Testis (tissue), 3 donors: ENCODE data around the gene CRB1. TPM values are rescaled to one million over a fixed set of nuclear protein-coding genes. Genes with fewer than 3 reads are reported as not detected.

Experiments
- DNase-seq: peaks from one replicate; pipeline ENCODE4 v3.0.0-alpha.2; 2019
- H3K27ac ChIP-seq, 2 donors: fragments of 200-600 bp; sonication (generic); one replicate each; pipeline ENCODE4 v1.5.1; 2019
- H3K27me3 ChIP-seq: fragments of 200-600 bp; sonication (generic); one replicate; pipeline ENCODE4 v1.5.1; 2019
- H3K36me3 ChIP-seq: fragments of 200-600 bp; sonication (generic); one replicate; pipeline ENCODE4 v1.5.1; 2017; ENCODE audit warnings: low read depth; ENCODE audit errors: missing control alignments
- H3K4me1 ChIP-seq: fragments of 200-600 bp; sonication (generic); one replicate; pipeline ENCODE4 v1.5.1; 2019
- H3K4me3 ChIP-seq, 2 donors: fragments of 200-600 bp; sonication (generic); one replicate each; pipeline ENCODE4 v1.5.1; 2017 to 2019
- H3K9me3 ChIP-seq: fragments of 200-600 bp; sonication (generic); one replicate; pipeline ENCODE4 v1.5.1; 2017
- POLR2A ChIP-seq: fragments of 450-650 bp; IDR thresholded peaks from one replicate; pipeline ENCODE4 v1.6.1; 2017; ENCODE audit warnings: antibody characterized with exemption, mild to moderate bottlenecking, moderate library complexity
- WGBS, 2 donors: methylation state at CpG; one replicate each; pipeline ENCODE4 v1.1.5; 2018; 5-methylcytosine and 5-hydroxymethylcytosine counted together
- intact Hi-C: fragments of 100-400 bp; cut with DNase I; formaldehyde crosslinking; loops from one replicate; pipeline ENCODE4 v1.15.1; 2023; ENCODE audit warnings: low total_unique reads
- polyA plus RNA-seq: library from polyadenylated mRNA; stranded (reverse); fragments of 350-450 nt; fragmentation: Illumina TruSeq; extraction: RNeasy Lipid Tissue Mini Kit (QIAGEN cat#74804); gene quantifications from one replicate; pipeline ENCODE4 v1.2.3, GENCODE V29; 2014; ENCODE audit warnings: low read depth, low replicate concordance; ENCODE audit not compliant: insufficient read depth
- total RNA-seq, 2 donors: library from RNA; depleted of rRNA; stranded (reverse); fragments of >200 nt; gene quantifications; one replicate each; pipeline ENCODE4 v1.2.3, GENCODE V29; 2016
- TF ChIP-seq, protein P1 (sequence below), 3 experiments: fragments of 450-650 bp in 2 of 3; fragments of 200-600 bp in 1 of 3; sonication (generic) in 1 of 3; IDR thresholded peaks; one replicate each; pipeline ENCODE4 v1.5.1; 2016 to 2019; ENCODE audit warnings: antibody characterized with exemption in 3 of 3, mild to moderate bottlenecking in 2 of 3, moderate library complexity in 1 of 3

The CRB1 gene
- total and polyA plus RNA-seq, 3 donors from 2014 or later = 7.4 to 14.7 (median 12.9) TPM

GRCh38 chr1:197356723-197357533 lies 88.9 kb downstream of the CRB1 start:
- WGBS, 2 donors = 45 to 61% methylated on average over 5 of the region's 5 CpGs
- peak; percentile 30 for DNase-seq

GRCh38 chr1:197358959-197359358 lies 90.9 kb downstream of the CRB1 start:
- 26 to 72% methylated on average over 1 of the region's 1 CpG for WGBS, 2 donors
- Histone ChIP-seq H3K4me1 (peaks cover 17% of the 10 kb centered on the region), H3K27ac (no peak overlapping the region), H3K27me3 (no peaks in the 10 kb centered on the region), H3K4me3 (no peak overlapping the region), H3K9me3 (no peaks in the 10 kb centered on the region), H3K36me3 (no peaks in the 10 kb centered on the region)
- no peak for DNase-seq
- no peak for TF ChIP-seq POLR2A
- TF ChIP-seq, protein P1, sequence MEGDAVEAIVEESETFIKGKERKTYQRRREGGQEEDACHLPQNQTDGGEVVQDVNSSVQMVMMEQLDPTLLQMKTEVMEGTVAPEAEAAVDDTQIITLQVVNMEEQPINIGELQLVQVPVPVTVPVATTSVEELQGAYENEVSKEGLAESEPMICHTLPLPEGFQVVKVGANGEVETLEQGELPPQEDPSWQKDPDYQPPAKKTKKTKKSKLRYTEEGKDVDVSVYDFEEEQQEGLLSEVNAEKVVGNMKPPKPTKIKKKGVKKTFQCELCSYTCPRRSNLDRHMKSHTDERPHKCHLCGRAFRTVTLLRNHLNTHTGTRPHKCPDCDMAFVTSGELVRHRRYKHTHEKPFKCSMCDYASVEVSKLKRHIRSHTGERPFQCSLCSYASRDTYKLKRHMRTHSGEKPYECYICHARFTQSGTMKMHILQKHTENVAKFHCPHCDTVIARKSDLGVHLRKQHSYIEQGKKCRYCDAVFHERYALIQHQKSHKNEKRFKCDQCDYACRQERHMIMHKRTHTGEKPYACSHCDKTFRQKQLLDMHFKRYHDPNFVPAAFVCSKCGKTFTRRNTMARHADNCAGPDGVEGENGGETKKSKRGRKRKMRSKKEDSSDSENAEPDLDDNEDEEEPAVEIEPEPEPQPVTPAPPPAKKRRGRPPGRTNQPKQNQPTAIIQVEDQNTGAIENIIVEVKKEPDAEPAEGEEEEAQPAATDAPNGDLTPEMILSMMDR (IDR thresholded peaks at IDR 0.05) = no peak
- intact Hi-C loops = no loop called here

More at GRCh38 chr1:197356723-197357533, 88.9 kb downstream of the CRB1 start:
- no peaks in the 10 kb centered on the region for H3K27me3 ChIP-seq
- H3K4me1 ChIP-seq = peaks cover 17% of the 10 kb centered on the region
- intact Hi-C loops = no loop called here
- no peaks in the 10 kb centered on the region for H3K9me3 ChIP-seq
- H3K27ac ChIP-seq = no peak overlapping the region
- TF ChIP-seq, protein P1 (IDR thresholded peaks at IDR 0.05) = peak in 2 of 3 experiments; percentile 64 to 72
- no peak for TF ChIP-seq POLR2A
- H3K4me3 ChIP-seq = no peak overlapping the region
- H3K36me3 ChIP-seq = no peaks in the 10 kb centered on the region

DNA sequence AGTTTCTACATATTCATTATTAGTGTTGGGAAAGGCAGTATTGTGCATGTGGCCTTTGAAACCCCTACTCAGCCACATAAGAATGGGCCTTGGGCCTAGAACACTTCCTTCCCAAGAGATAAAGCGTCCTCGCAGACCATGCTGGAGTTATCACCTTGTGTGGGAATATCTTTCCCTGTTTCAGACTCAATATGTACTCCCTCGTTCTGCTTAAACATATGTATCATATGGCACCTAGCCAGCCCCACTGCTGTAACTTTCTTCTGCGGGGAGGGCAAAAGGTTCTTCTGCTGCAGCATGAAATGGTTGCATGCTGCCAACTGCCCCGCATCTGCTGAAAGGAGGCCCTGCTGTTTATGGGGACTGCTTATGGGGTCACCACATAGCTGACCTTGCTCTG lies 92.0 kb downstream of the CRB1 start:
- no peaks in the 10 kb centered on the region for H3K9me3 ChIP-seq
- H3K36me3 ChIP-seq = no peaks in the 10 kb centered on the region
- intact Hi-C loops = no loop called here
- H3K4me1 ChIP-seq = peaks cover 17% of the 10 kb centered on the region
- WGBS, 2 donors = 28 to 44% methylated on average over 5 of the region's 5 CpGs
- DNase-seq = peak; percentile 49
- no peak overlapping the region for H3K4me3 ChIP-seq
- no peaks in the 10 kb centered on the region for H3K27me3 ChIP-seq
- H3K27ac ChIP-seq = peak overlapping the region; percentile 26 to 37
- TF ChIP-seq POLR2A = no peak
- TF ChIP-seq, protein P1 (IDR thresholded peaks at IDR 0.05) = no peak

DNA sequence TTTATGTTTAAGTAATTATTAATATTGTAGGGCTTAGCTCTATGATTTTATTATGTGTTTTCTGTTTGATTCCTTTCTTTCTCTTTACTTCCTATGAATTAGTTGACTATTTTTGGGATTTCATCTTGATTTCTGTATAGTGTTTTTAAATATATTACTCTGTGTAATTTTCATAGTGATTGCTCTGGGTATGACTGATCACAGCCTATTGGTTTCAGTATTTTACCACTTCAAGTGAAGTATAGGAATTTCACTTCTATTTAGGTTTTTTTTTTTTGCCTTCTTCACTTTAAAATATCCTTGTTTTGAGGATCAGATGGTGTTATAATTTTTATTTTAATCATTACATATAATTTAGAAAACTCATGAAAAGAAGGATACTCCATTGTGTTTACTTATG lies 94.8 kb downstream of the CRB1 start:
- H3K9me3 ChIP-seq = no peaks in the 10 kb centered on the region
- no peaks in the 10 kb centered on the region for H3K36me3 ChIP-seq
- intact Hi-C loops = no loop called here
- peaks cover 21% of the 10 kb centered on the region for H3K4me1 ChIP-seq
- H3K27me3 ChIP-seq = no peaks in the 10 kb centered on the region
- TF ChIP-seq, protein P1 (IDR thresholded peaks at IDR 0.05) = no peak
- TF ChIP-seq POLR2A = no peak
- H3K27ac ChIP-seq = no peak overlapping the region
- no peak overlapping the region for H3K4me3 ChIP-seq
- DNase-seq = no peak

GRCh38 chr1:197363855-197364254 lies 95.8 kb downstream of the CRB1 start:
- no peaks in the 10 kb centered on the region for H3K36me3 ChIP-seq
- no peaks in the 10 kb centered on the region for H3K9me3 ChIP-seq
- H3K4me1 ChIP-seq = peaks cover 21% of the 10 kb centered on the region
- intact Hi-C loops = no loop called here
- TF ChIP-seq POLR2A = no peak
- TF ChIP-seq, protein P1 (IDR thresholded peaks at IDR 0.05) = no peak
- no peak overlapping the region for H3K27ac ChIP-seq
- DNase-seq = no peak
- WGBS, 2 donors = 83 to 86% methylated on average over 14 of the region's 14 CpGs
- H3K27me3 ChIP-seq = no peaks in the 10 kb centered on the region
- H3K4me3 ChIP-seq = no peak overlapping the region
